ENCODE data around the gene DNAL1.

Gene DNAL1

GRCh38 chr14:73712540-73713180 is 67.9 kb downstream of the DNAL1 start:
- H3K4me3 ChIP-seq (replicated peaks; ENCODE audit: low read depth, low read length) = peak overlapping the region; percentile 92
- TF ChIP-seq, protein P1, sequence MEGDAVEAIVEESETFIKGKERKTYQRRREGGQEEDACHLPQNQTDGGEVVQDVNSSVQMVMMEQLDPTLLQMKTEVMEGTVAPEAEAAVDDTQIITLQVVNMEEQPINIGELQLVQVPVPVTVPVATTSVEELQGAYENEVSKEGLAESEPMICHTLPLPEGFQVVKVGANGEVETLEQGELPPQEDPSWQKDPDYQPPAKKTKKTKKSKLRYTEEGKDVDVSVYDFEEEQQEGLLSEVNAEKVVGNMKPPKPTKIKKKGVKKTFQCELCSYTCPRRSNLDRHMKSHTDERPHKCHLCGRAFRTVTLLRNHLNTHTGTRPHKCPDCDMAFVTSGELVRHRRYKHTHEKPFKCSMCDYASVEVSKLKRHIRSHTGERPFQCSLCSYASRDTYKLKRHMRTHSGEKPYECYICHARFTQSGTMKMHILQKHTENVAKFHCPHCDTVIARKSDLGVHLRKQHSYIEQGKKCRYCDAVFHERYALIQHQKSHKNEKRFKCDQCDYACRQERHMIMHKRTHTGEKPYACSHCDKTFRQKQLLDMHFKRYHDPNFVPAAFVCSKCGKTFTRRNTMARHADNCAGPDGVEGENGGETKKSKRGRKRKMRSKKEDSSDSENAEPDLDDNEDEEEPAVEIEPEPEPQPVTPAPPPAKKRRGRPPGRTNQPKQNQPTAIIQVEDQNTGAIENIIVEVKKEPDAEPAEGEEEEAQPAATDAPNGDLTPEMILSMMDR (IDR thresholded peaks at IDR 0.05; ENCODE audit: low read depth, low read length, missing control alignments) = no peak
- no peak for DNase-seq (ENCODE audit: extremely low read depth, low read depth)

DNA sequence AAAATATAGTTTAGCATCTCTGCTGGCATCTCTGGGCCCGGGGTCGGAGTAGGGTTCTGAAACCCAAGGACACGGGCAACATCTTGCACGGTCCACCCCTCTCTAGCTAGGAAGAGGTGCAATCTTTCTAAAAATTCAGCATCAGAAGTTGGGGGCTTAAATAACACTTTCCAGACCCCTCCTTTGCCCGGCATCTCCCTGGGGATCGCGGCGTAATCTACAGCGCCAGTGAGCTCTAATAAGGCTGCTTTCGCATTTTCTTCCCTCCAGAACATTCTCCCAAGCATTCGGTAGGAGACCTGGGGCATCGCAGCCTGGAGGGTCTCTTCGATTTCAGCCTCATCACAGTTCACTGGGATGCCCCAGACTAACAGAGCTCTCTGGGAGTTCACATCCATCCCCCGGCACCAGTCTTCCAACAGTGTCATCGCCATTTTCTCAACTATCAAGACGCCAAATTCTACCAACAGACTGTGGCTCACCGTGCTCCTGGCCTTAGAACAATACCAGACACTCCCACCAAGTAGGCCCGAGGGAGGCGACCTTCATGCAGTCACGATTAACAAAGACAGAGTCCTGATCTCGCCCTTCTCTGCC is 68.5 kb downstream of the DNAL1 start:
- TF ChIP-seq, protein P1 (IDR thresholded peaks at IDR 0.05; ENCODE audit: low read depth, low read length, missing control alignments) = no peak
- no peak for DNase-seq (ENCODE audit: extremely low read depth, low read depth)
- peak overlapping the region; percentile 92 for H3K4me3 ChIP-seq (replicated peaks; ENCODE audit: low read depth, low read length)

DNA sequence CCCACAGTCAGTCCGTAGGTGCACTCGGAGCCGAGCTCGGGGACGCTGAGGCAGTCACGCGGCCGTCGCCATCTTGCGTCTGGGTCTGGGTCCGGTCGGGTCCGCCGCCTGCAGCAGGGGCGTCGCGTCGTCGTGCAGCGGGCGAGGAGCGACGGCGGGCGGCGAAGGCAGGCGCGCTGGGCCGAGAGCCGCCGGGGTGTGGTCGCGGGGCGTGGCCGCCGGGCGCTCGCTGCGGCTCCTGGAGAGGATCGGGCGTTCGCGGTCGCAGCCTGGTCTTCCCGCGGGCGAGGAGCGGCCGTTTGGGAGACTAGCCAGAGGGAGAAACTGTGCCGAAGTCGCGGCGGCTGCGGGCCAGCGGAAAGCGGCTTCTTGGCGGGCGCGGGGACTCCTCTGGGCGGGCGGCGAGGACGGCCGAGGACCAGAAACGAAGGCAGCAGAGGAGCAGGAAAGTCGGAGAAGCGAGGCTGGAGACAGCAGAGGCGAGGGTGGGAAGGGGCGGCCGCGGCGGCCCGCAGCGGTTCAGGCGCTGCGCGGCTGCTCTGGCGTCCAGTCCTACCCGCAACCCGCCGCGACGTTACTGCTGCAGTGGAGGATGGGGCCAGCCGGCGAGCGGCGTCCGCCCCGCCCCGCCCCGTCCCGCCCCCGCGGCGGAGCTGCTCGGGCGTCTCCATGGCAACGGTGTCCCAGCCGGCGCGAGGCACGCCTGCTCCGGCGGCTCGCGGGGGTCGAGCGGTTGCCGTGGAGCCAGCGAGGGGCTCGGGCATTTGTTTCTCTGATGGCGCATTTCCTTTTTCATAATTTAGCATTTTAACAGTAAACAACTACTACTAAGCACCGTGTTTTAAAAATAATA is 69.2 kb downstream of the DNAL1 start, which contains the start of gene PNMA1:
Gene PNMA1, minus strand, starts transcription at position 582 of the 853 bp plus-strand sequence. CDS start 745 bp downstream, outside the sequence.
- no peak for DNase-seq (ENCODE audit: extremely low read depth, low read depth)
- peak within 1 kb of the TSS; percentile 92 for H3K4me3 ChIP-seq (replicated peaks; ENCODE audit: low read depth, low read length)
- TF ChIP-seq, protein P1 (IDR thresholded peaks at IDR 0.05; ENCODE audit: low read depth, low read length, missing control alignments) = no peak

DNA sequence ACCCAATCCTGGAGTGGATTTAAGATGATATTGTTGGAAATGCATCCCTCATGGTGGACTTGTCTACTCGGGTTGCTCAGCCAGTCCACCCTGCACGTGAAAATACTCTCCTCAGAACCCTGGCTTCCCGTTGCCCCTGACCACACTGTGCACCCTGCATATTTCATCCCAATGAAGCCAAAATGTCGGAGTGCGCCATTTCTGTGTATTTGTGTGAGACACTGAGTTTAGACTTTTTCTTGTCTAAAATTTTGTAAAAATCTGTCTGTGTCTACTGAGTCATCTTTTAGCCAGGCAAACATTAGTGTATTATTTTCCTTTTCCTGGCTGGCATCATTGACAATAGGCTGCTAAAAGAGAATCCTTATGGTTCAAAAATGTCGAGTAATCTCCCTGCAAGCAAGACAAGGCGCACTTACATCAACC is 69.9 kb downstream of the DNAL1 start:
- DNase-seq (ENCODE audit: extremely low read depth, low read depth) = no peak
- TF ChIP-seq, protein P1 (IDR thresholded peaks at IDR 0.05; ENCODE audit: low read depth, low read length, missing control alignments) = no peak
- H3K4me3 ChIP-seq (replicated peaks; ENCODE audit: low read depth, low read length) = peak overlapping the region; percentile 92

DNA sequence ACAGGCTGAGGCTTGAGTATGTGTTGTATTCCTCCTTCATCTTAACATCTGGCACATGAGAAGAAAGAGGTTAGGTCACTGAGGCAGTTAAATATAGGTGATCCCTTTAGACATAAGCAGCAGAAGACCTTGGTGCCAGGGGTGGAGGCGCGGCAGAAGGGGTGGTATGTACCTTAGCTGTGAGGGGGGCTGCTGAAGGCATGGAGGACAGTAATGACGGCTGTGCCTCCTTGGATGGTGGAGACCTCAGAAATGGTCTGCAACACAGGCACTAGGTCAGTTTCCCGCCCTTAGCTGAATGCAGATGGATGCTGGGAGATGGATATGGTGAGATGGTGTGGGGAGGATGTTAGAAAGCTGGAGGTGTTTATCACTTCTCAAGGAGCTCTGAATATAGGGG is 70.9 kb downstream of the DNAL1 start:
- no peak overlapping the region for H3K4me3 ChIP-seq (replicated peaks; ENCODE audit: low read depth, low read length)
- no peak for DNase-seq (ENCODE audit: extremely low read depth, low read depth)

GRCh38 chr14:73717266-73717665 is 72.5 kb downstream of the DNAL1 start:
- H3K4me3 ChIP-seq (replicated peaks; ENCODE audit: low read depth, low read length) = no peak overlapping the region
- DNase-seq (ENCODE audit: extremely low read depth, low read depth) = no peak
- TF ChIP-seq, protein P1 (IDR thresholded peaks at IDR 0.05; ENCODE audit: low read depth, low read length, missing control alignments) = no peak

More for the DNA sequence above, 70.9 kb downstream of the DNAL1 start:
- TF ChIP-seq, protein P1 (IDR thresholded peaks at IDR 0.05; ENCODE audit: low read depth, low read length, missing control alignments) = no peak
